GM12891 (cell line): ENCODE results near the gene IL15RA.

ENCODE experiments used
- DNase-seq: peaks from one replicate; pipeline ENCODE4 v3.0.0; 2011; ENCODE audit warnings: low spot score; ENCODE audit not compliant: insufficient read length
- FAIRE-seq: peaks from 2 replicates; lab custom pipeline; 2011; peaks lifted over from hg19 to GRCh38; lab: Jason Lieb, UNC
- PAX5 ChIP-seq: IDR thresholded peaks from 2 replicates; pipeline ENCODE4 v1.6.1; 2011; ENCODE audit warnings: low read length, moderate library complexity, mild to moderate bottlenecking; ENCODE audit not compliant: insufficient read depth, severe bottlenecking
- POLR2A ChIP-seq: IDR thresholded peaks from 2 replicates; pipeline ENCODE4 v1.6.1; 2011; ENCODE audit warnings: low read depth, low read length, control low read depth
- POLR2AphosphoS5 ChIP-seq: IDR thresholded peaks from 2 replicates; pipeline ENCODE4 v1.6.1; 2011; ENCODE audit warnings: low read depth, low read length, control low read depth
- POU2F2 ChIP-seq: IDR thresholded peaks from 2 replicates; pipeline ENCODE4 v1.6.1; 2011; ENCODE audit warnings: low read depth, mild to moderate bottlenecking, control low read depth, low read length, moderate library complexity
- SPI1 ChIP-seq: IDR thresholded peaks from 2 replicates; pipeline ENCODE4 v1.6.1; 2011; ENCODE audit warnings: low read depth, low read length, control low read depth
- TAF1 ChIP-seq: IDR thresholded peaks from 2 replicates; pipeline ENCODE4 v1.6.1; 2011; ENCODE audit warnings: low read depth, low read length, control low read depth

The IL15RA gene

GRCh38 chr10:5935628-5936027 is 41.7 kb downstream of the IL15RA start:
- no peak for TF ChIP-seq PAX5
- TF ChIP-seq POU2F2, result no peak
- TF ChIP-seq SPI1, result no peak
- TF ChIP-seq POLR2A, result no peak
- FAIRE-seq, result no peak

GRCh38 chr10:5933909-5934546 is 43.3 kb downstream of the IL15RA start:
- no peak for FAIRE-seq
- DNase-seq, result no peak
- TF ChIP-seq POLR2A (no peak), PAX5 (no peak), POLR2AphosphoS5 (no peak), POU2F2 (no peak), SPI1 (no peak), TAF1 (no peak)

More at GRCh38 chr10:5935628-5936027, 41.7 kb downstream of the IL15RA start:
- no peak for DNase-seq

GRCh38 chr10:5932345-5932744 is 45.0 kb downstream of the IL15RA start:
- TF ChIP-seq POLR2A (no peak), TAF1 (no peak), SPI1 (no peak), PAX5 (no peak), POU2F2 (no peak), POLR2AphosphoS5 (no peak)
- DNase-seq (no peak), FAIRE-seq (no peak)

- FAIRE-seq, result no peak
- no peak for DNase-seq
- TF ChIP-seq TAF1 (no peak), SPI1 (no peak), PAX5 (no peak), POLR2AphosphoS5 (no peak), POU2F2 (no peak), POLR2A (no peak)
Observed at GRCh38 chr10:5930272-5930671, 47.1 kb downstream of the IL15RA start.

- FAIRE-seq (no peak), DNase-seq (no peak)
- TF ChIP-seq POLR2A (no peak), PAX5 (no peak), POLR2AphosphoS5 (no peak), TAF1 (no peak), SPI1 (no peak), POU2F2 (no peak)
Observed at GRCh38 chr10:5929442-5929841, 47.9 kb downstream of the IL15RA start.

- no peak for FAIRE-seq
- DNase-seq, result no peak
- TF ChIP-seq SPI1, result no peak
- no peak for TF ChIP-seq POLR2A
- no peak for TF ChIP-seq POU2F2
- no peak for TF ChIP-seq PAX5
- TF ChIP-seq POLR2AphosphoS5, result no peak
- TF ChIP-seq TAF1, result no peak
Observed at GRCh38 chr10:5927306-5927705, 50.0 kb downstream of the IL15RA start.

- DNase-seq (no peak), FAIRE-seq (no peak)
- TF ChIP-seq SPI1, result no peak
- no peak for TF ChIP-seq POLR2A
- no peak for TF ChIP-seq TAF1
- TF ChIP-seq POLR2AphosphoS5, result no peak
- no peak for TF ChIP-seq PAX5
- no peak for TF ChIP-seq POU2F2
Observed at GRCh38 chr10:5924889-5925288, 52.5 kb downstream of the IL15RA start.

GRCh38 chr10:5921746-5922145 is 55.6 kb downstream of the IL15RA start:
- no peak for FAIRE-seq
- TF ChIP-seq POLR2A (no peak), POLR2AphosphoS5 (no peak), TAF1 (no peak), POU2F2 (no peak), SPI1 (no peak), PAX5 (no peak)
- no peak for DNase-seq

- TF ChIP-seq TAF1 (no peak), PAX5 (no peak), POLR2A (no peak), SPI1 (no peak), POU2F2 (no peak), POLR2AphosphoS5 (no peak)
- FAIRE-seq (no peak), DNase-seq (no peak)
Observed at GRCh38 chr10:5919568-5919967, 57.8 kb downstream of the IL15RA start.

- FAIRE-seq (no peak), DNase-seq (no peak)
- TF ChIP-seq PAX5, result no peak
Observed at GRCh38 chr10:5918763-5919162, 58.6 kb downstream of the IL15RA start.
